Measurements from ENCODE around the gene PPP5C. TPM values are rescaled to one million over a fixed set of nuclear protein-coding genes. Genes with fewer than 3 reads are reported as not detected.

The PPP5C gene
- total RNA-seq, 2 experiments from 2014 or later: 84.6 to 85.1 TPM

GRCh38 chr19:46402725-46403124, 55.8 kb downstream of the PPP5C start:
- H3K9me3 Mint-ChIP-seq: no peaks in the 10 kb centered on the region
- H3K36me3 Mint-ChIP-seq (ENCODE audit: low read depth): no peaks in the 10 kb centered on the region
- POLR2A ChIA-PET: no interaction called here
- peaks cover 51% of the 10 kb centered on the region for H3K27me3 Mint-ChIP-seq
- CTCF ChIA-PET: interaction anchor here (1.1 to 1.7 kb wide), 4 partner anchors 17 to 140 kb away, joined by 3 to 6 read pairs (median 4); no protein-coding TSS in a partner anchor
- no peak for DNase-seq
- peaks cover 8% of the 10 kb centered on the region for H3K4me1 Mint-ChIP-seq
- no peak overlapping the region for H3K4me3 Mint-ChIP-seq
- H3K27ac Mint-ChIP-seq: no peak overlapping the region

GRCh38 chr19:46404055-46404752, 57.3 kb downstream of the PPP5C start:
- POLR2A ChIA-PET: interaction anchor here (0.8 kb wide), 1 partner anchor 73 kb away, joined by 3 read pairs; no protein-coding TSS in a partner anchor

DNA sequence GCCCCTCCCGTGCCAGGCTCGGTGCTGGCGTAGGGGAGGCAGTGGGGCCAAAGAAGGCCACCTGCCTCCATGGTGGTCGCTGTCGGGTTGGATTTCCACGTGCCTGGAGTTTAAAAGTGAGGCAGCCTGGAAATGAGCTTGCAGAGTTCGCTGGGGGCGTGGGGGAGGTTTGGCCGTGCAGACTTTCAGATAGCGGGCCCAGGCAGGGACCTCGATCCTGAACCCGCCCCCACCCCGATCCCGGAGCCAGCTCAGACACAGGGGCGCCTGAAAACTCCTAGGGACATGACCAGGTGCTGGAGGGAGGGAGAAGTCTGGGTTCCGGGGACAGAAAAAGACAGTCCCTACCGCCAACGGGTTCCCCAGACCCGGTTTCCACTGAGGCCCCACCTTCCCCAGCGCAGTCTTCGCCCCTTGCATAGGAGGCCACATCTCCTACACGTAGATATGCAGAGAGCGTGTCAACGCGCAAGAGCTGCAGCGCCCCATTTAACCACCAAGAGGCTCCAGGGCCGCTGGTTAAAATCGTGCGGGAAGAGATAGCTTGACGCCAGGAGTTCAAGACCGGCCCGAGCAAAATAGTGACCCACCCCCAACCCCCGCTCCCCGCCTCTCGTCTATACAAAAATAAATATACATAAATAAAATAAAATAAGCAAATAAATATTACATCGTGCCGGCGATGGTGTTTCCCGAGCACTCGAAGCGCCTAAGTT, 58.0 kb downstream of the PPP5C start:
- CTCF ChIA-PET: interaction anchor here (1.2 to 1.8 kb wide), 2 partner anchors 9 to 136 kb away, joined by 3 to 6 read pairs; no protein-coding TSS in a partner anchor
- no peak overlapping the region for H3K27ac Mint-ChIP-seq
- H3K4me1 Mint-ChIP-seq: peaks cover 11% of the 10 kb centered on the region
- H3K36me3 Mint-ChIP-seq (ENCODE audit: low read depth): no peaks in the 10 kb centered on the region
- H3K9me3 Mint-ChIP-seq: no peaks in the 10 kb centered on the region
- no peak overlapping the region for H3K4me3 Mint-ChIP-seq
- peaks cover 57% of the 10 kb centered on the region for H3K27me3 Mint-ChIP-seq
- POLR2A ChIA-PET: no interaction called here
- no peak for DNase-seq

More at GRCh38 chr19:46404055-46404752, 57.3 kb downstream of the PPP5C start:
- Mint-ChIP-seq H3K9me3 (no peaks in the 10 kb centered on the region), H3K27ac (no peak overlapping the region), H3K27me3 (peaks cover 61% of the 10 kb centered on the region), H3K4me3 (no peak overlapping the region), H3K4me1 (peaks cover 11% of the 10 kb centered on the region), H3K36me3 (ENCODE audit: low read depth) (no peaks in the 10 kb centered on the region)
- DNase-seq: no peak
- CTCF ChIA-PET: no interaction called here

DNA sequence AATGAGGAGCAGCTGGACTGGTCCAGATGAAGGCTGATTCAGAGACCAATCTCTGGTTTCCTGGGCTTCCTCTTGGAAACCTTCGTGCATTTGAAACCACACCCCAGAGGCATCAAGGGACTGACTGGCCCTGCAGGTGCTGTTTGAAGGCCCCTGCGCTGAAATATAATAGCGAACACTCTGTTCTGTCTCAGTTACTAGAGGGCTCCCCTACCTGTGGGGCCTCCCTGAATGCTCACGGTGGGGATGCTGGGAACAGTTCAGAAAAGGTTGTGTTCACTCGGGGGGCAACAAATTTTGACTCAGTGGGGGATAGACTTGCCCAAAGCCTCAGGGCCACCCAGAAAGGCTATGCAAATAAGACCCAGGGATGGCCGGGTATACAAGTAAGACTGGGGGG, 60.1 kb downstream of the PPP5C start:
- peaks cover 11% of the 10 kb centered on the region for H3K4me1 Mint-ChIP-seq
- no peak for DNase-seq
- ChIA-PET CTCF (no interaction called here), POLR2A (no interaction called here)
- H3K27me3 Mint-ChIP-seq: peaks cover 66% of the 10 kb centered on the region
- no peaks in the 10 kb centered on the region for H3K36me3 Mint-ChIP-seq (ENCODE audit: low read depth)
- no peak overlapping the region for H3K27ac Mint-ChIP-seq
- H3K4me3 Mint-ChIP-seq: no peak overlapping the region
- no peaks in the 10 kb centered on the region for H3K9me3 Mint-ChIP-seq

GRCh38 chr19:46407856-46408663, 61.2 kb downstream of the PPP5C start:
- no peaks in the 10 kb centered on the region for H3K36me3 Mint-ChIP-seq (ENCODE audit: low read depth)
- H3K4me3 Mint-ChIP-seq: no peak overlapping the region
- H3K9me3 Mint-ChIP-seq: no peaks in the 10 kb centered on the region
- no peak for DNase-seq
- CTCF ChIA-PET: no interaction called here
- no peak overlapping the region for H3K27ac Mint-ChIP-seq
- POLR2A ChIA-PET: no interaction called here
- H3K4me1 Mint-ChIP-seq: peaks cover 11% of the 10 kb centered on the region
- H3K27me3 Mint-ChIP-seq: peaks cover 71% of the 10 kb centered on the region

DNA sequence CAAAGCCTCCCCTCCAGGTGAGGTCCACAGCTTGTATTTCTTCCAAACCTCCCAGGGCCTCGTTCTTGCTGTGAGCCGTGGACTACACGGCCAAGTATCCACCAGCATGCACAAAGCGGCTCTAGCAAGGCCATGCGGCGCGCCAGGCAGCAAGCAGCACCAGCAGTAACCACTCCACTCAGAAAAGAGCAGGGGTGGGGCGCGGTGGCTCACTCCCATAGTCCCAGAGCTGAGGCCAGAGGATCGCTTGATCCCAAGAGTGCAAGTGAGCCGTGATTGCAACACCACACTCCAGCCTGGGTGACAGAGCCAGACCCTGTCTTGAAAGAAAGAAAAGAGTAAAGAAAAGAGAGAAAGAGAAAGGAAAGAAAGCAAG, 61.8 kb downstream of the PPP5C start:
- Mint-ChIP-seq H3K4me3 (no peak overlapping the region), H3K4me1 (peaks cover 11% of the 10 kb centered on the region), H3K27me3 (peaks cover 72% of the 10 kb centered on the region), H3K36me3 (ENCODE audit: low read depth) (no peaks in the 10 kb centered on the region), H3K27ac (no peak overlapping the region), H3K9me3 (no peaks in the 10 kb centered on the region)
- DNase-seq: no peak
- CTCF ChIA-PET: no interaction called here
- POLR2A ChIA-PET: no interaction called here

GRCh38 chr19:46409191-46409590, 62.3 kb downstream of the PPP5C start:
- Mint-ChIP-seq H3K4me3 (no peak overlapping the region), H3K27ac (no peak overlapping the region), H3K9me3 (no peaks in the 10 kb centered on the region), H3K36me3 (ENCODE audit: low read depth) (no peaks in the 10 kb centered on the region), H3K4me1 (peaks cover 9% of the 10 kb centered on the region), H3K27me3 (peaks cover 72% of the 10 kb centered on the region)
- ChIA-PET POLR2A (no interaction called here), CTCF (no interaction called here)
- DNase-seq: no peak

GRCh38 chr19:46410205-46411087, 63.6 kb downstream of the PPP5C start:
- H3K9me3 Mint-ChIP-seq: no peaks in the 10 kb centered on the region

GRCh38 chr19:46411088-46411924, 64.4 kb downstream of the PPP5C start:
- Mint-ChIP-seq H3K27me3 (peaks cover 72% of the 10 kb centered on the region), H3K9me3 (no peaks in the 10 kb centered on the region), H3K4me3 (no peak overlapping the region), H3K36me3 (ENCODE audit: low read depth) (no peaks in the 10 kb centered on the region), H3K27ac (no peak overlapping the region), H3K4me1 (peaks cover 5% of the 10 kb centered on the region)
- CTCF ChIA-PET: no interaction called here
- no peak for DNase-seq
- POLR2A ChIA-PET: no interaction called here

More at GRCh38 chr19:46410205-46411087, 63.6 kb downstream of the PPP5C start:
- Mint-ChIP-seq H3K36me3 (ENCODE audit: low read depth) (no peaks in the 10 kb centered on the region), H3K4me1 (peaks cover 3% of the 10 kb centered on the region), H3K4me3 (no peak overlapping the region), H3K27me3 (peaks cover 70% of the 10 kb centered on the region), H3K27ac (no peak overlapping the region)
- ChIA-PET CTCF (no interaction called here), POLR2A (no interaction called here)
- DNase-seq: no peak

- POLR2A ChIA-PET: no interaction called here
- H3K9me3 Mint-ChIP-seq: no peaks in the 10 kb centered on the region
- H3K27ac Mint-ChIP-seq: no peak overlapping the region
- no peak overlapping the region for H3K4me3 Mint-ChIP-seq
- no peaks in the 10 kb centered on the region for H3K36me3 Mint-ChIP-seq (ENCODE audit: low read depth)
- CTCF ChIA-PET: no interaction called here
- H3K4me1 Mint-ChIP-seq: peaks cover 8% of the 10 kb centered on the region
- DNase-seq: no peak
- H3K27me3 Mint-ChIP-seq: peaks cover 69% of the 10 kb centered on the region
Observed at GRCh38 chr19:46411925-46412649, 65.2 kb downstream of the PPP5C start.

- ChIA-PET CTCF (no interaction called here), POLR2A (no interaction called here)
- peaks cover 8% of the 10 kb centered on the region for H3K4me1 Mint-ChIP-seq
- no peaks in the 10 kb centered on the region for H3K9me3 Mint-ChIP-seq
- H3K27me3 Mint-ChIP-seq: peaks cover 65% of the 10 kb centered on the region
- H3K4me3 Mint-ChIP-seq: no peak overlapping the region
- no peaks in the 10 kb centered on the region for H3K36me3 Mint-ChIP-seq (ENCODE audit: low read depth)
- no peak for DNase-seq
- no peak overlapping the region for H3K27ac Mint-ChIP-seq
Observed at GRCh38 chr19:46412650-46413261, 65.9 kb downstream of the PPP5C start.
